Activated CD8-positive, alpha-beta memory T cell treated with anti-CD3 and anti-CD28 coated beads, Interleukin-2, amount 50 U/mL, for 48 hours (primary cell): Measurements from ENCODE around the gene ELP4.
"Not testable (repeated sequence)": the region's sequence is repeated elsewhere in the genome, so short reads cannot be mapped to it uniquely, and the experiment has no call there.

ENCODE experiments used
- DNase-seq: peaks from one replicate; pipeline ENCODE4 v3.0.0-alpha.2; 2020

Gene ELP4

DNA sequence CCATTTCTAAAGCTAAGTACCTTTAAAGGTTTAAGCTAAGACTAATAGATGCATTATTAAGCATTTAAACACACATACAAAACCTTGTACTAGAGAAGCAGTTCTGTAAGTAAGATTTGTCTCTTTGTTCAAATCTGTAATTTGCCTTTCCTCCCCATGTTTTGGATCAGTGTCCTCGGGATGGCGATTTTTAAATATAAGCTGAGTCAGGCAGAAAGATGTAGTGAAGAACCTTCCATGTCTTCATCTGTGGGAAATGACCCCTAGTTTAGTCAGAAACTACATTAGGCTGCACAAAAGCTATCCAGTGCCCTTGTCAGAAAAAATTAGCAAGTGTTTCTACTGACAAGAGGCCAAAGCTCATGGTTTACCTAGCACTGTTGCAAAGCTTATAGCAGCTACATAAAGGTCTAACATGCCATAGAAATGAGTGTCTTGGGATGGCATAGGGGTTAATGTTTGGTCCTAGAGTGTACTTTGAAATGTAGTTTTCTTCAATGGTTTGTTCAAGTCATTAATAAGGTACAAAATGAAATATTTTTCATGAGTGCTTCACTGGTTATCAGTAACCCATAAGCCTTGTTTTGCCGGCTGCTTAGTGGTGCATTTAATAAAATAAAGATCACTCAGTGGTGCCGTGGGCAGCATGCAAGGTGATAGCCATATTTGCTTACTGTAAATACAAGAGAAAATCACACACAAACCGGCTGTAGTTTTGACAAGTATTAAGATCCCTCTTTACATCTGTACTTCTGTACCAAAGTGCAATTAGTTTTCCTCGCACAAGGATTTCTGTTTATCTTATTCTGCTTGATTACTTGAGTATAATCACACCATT, 139.8 kb downstream of the ELP4 start:
- no peak for DNase-seq

DNA sequence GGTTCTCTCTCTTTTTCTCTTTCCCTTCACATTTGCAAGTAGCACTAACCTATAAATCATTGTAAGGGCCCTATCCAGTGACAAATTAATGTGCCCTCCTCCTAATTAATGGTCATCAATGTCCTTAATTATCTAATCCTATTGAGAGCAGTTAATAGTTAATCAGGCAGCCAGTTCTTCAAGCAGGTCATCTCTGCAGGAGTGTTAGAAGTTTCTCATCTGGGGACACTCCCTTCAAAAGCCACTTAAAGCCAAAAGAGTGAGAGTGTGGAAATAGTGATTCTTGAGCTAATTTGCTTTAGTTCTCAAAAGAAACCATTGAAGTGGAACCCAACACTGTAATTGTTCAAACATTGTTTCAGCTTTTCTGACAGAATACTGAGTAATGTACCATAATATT, 141.6 kb downstream of the ELP4 start:
- DNase-seq: no peak

DNA sequence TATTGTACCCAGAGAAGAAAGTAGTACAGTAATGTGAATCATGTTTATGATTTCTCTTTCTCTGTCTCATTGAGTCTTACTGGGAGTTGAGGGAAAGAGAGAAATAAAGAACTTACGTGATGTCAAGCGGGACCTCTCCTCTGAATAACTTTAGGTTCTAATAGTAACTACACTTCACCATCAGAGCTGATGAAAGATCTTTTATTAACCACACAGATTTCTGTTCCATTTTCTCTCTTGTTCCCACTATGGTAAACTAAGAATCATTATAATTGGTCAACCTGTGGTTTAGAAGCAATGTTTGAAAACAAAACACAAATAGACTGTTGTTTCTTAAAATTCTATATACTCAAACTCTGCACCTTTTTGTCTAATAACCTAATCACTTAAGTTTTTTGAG, 142.3 kb downstream of the ELP4 start:
- DNase-seq: no peak

DNA sequence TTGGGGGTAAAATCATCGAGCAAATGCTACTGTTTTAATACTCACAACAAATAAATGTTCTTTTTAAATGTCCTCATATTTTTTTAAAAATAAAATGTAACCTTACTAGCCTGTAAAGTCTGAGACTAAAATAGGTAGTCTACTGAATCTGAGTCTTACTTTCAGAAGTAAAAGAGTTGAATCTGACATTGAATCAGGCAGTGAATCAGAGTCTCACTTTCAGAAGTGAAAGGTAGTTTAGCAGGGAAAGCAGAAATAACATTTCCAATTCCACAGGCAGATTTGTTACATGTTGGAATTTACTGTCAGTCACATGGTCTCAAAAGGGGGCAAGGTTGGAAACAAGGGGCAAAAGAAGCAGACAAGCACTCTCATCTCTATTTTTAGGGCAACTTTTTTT, 143.0 kb downstream of the ELP4 start:
- DNase-seq: no peak

DNA sequence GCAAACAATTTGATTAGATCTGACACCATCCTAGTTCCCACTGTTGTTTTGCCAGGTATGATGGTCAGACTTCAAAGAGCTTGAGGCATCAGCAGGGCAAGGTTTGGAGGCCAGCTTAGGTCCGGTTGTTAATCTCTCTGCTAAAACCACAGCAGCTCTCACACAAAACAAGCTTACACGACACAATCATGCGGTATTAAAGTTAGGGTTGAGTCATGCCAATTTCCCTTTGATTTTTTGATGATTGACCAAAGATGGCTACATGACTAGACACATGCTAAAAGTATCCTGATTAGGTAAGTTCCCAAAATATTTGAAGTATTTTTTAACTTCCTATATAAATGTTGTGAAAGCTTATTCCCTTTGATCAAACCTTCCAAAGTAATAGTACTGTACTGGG, 145.9 kb downstream of the ELP4 start:
- no peak for DNase-seq

DNA sequence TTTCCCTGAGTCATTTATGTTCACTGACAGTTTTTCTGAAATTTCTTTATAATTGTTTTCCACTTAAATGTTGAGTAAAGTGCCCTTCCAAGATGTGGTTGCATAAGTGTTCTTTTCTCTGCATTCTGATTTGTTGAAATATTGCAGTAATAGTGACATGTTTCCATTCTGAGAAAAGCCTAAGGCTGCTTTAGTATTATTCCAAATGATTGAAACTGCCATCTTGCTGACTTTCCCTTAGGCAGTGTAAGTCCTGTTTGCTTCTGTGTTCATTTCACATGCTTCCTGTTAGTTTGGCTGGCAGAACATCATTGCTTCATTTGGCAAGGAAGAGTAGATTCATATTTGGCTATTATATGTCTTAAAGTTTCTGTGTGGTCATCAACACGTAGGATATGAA, 146.5 kb downstream of the ELP4 start:
- no peak for DNase-seq

DNA sequence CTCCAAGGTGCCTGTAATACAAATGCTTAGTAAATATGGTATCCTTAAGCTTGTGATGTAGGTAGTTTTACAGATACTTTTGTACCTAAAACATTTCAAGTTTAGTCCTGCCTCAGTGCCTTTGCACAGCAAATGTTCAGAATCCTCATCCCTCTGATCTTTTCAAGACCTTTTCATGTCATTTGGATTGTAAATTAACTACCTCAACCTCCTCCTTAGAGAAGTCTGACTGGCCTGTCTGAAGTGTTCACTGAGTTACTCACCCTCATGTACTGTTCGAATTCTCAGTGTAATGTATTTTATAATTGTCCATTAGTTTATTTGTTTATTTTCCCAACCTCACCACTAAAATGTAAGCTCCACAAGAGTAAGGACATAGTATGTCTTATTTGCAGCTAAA, 147.5 kb downstream of the ELP4 start:
- DNase-seq: no peak

DNA sequence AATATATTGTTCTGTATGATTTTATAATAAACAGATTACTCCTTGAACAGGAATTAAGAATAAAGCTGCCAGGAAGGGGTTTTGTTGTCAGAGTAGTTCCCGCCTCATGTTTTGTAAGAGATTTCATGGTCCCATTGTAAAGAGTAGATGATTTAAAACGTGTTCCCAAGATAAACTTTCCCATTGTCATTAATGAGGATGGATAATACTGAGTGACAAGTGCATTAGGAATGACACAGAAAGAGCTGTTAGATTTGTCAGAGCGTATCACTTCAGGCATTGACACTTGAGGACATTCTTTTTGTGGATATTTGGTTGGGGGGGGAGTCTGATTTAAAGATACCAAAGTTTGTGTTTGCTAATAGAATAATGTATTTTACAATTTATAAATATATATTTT, 154.6 kb downstream of the ELP4 start:
- no peak for DNase-seq

DNA sequence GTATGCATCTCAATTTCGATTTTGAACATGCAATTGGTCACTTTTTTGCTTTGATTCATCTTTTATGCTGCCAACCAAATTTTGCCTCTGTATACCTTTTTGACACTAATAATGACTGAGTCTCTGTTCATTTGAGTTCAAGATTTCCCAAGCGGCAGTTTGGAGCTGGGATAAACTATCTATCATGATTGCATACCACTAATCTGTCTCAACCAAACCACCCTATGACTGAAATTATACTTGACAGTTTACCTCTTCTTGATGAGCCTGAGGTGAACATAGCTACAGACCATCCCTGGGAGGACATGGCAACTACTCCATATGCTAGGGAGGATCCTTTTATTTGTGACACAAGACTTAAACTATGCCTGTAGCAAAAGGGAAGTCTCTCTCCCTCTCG, 155.4 kb downstream of the ELP4 start:
- no peak for DNase-seq

DNA sequence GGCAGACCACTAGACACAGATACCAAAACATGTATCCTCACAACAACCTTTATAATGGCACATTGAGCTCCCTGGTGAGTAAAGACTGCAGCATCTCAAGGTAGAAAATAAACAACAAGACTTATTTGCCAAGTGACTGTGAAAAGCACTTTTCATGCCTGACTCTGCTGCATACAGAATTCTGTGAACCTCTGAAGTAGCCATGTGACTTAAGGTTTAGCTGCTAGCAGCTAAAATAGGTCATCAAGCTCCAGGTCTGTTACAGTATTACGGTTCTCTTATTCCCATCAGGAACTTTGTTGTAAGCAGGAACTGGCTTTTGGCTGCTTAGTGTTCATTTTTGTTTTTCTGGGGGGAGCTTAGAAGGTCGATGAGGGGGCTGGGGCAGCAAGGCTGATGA, 162.1 kb downstream of the ELP4 start:
- DNase-seq: no peak

DNA sequence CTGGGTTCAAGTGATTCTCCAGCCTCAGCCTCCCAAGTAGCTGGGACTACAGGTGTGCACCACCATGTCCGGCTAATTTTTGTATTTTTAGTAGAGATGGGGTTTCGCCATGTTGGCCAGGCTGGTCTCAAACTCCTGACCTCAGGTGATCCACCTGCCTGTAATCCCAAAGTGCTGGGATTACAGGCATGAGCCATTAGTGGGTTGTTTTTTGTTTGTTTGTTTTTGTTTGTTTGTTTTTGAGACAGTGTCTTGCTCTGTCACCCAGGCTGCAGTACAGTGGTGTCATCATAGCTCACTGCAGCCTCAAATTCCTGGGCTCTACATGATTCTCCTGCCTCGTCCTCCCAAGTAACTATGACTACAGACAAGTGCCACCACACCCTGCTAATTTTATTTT, 163.5 kb downstream of the ELP4 start:
- not testable (repeated sequence) for DNase-seq

DNA sequence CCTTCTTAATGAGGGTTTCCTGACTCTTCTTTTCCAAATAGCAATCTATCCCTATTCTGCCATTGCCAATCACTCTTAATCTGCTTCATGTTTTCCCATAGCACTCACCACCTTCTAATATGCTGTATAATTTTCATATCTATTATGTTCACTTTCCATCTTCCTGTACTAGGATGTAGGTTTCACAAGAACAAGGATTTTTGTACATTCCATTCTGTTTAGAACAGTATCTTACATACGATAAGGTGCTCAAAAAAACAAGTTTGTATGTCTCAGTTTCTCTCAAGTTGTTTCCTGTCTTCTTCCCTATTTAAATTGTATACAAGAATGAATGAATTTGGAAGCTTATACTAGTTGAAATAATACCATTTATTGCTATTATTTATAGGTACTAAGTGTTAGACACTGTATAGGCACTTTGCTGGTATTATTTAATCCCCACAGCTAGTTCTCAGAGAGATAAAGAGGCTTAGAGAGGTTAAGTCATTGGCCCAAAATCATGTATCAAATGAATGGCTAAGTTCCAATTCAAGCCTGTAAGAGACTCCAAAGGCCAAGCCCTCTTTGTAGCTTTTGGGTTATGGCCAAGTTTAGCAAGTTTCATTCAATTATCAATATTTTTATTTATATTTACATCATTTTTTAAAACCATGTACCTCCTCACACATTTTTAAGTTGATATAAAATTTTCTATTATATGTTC, 166.9 kb downstream of the ELP4 start:
- DNase-seq: no peak

DNA sequence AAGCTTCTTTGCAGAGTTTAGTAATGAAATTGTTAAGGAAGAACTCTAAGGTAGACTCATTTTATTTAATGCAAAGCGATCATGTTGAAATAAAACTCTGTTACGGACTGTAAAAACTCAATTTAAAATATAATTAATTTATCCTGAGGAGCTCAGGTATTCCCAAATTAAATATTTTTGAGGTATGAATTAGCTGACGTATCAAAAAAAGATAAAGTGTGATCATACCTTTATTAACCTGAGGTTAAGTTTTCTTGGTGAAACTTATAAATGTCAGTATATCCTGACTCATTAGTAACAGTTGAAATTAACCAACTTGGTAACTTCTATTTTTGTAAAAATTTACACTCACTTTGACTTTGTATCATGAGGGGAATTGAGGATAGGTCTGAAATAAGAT, 171.2 kb downstream of the ELP4 start:
- no peak for DNase-seq

DNA sequence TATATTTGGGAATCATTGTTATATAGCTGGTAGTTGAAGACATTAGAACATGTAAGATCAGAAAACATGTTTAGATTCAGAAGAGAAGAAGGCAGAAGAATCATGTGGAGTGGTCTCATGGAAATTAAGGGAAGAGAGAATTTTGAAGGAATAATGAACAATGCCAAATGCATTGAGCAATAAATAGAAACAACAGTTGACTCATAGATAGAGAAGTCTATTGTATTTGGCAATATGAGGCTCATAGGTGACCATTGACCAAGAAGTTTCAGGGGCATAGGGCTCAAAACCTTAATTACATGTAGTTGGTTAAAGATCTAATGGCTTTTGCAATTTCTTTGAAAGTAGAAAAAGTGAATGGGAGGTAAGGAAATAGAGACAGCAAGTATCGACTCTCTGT, 177.7 kb downstream of the ELP4 start:
- DNase-seq: no peak

DNA sequence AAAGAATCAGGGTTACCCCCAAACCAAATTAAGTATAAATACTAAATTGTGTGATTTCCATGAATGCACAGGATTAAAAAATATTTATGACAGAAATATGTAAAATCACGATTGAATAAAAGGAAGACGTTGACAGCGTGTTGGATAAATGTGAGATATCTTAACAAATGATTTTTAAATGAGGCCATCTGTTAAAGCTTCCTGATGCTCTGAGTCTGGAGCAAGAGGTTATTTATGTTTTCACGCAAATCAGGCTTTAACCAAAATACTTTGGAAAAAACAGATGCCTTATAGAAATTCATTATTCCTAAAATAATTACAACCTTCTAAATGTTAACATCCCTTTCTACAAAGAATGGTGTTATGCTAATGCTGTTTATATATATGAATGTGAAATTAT, 178.3 kb downstream of the ELP4 start:
- DNase-seq: no peak

DNA sequence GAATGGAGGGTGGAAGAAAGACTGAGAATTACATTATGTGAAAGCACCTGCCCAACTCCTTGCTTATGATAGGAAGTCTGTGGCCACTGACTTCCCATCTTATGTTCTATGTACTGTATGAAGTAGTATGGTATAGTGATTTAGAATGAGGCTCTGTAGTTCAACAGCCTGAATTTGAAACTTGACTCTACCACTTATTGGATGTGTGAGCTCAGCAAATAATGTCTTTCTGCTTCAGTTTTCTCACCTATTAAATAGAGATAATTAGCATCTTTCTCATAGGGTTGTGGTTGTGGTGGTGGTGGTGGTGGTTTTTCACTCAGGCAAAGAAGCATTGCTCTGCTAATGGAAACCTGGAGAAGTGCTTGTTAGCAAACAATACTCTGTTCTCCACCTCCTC, 180.0 kb downstream of the ELP4 start:
- DNase-seq: no peak

DNA sequence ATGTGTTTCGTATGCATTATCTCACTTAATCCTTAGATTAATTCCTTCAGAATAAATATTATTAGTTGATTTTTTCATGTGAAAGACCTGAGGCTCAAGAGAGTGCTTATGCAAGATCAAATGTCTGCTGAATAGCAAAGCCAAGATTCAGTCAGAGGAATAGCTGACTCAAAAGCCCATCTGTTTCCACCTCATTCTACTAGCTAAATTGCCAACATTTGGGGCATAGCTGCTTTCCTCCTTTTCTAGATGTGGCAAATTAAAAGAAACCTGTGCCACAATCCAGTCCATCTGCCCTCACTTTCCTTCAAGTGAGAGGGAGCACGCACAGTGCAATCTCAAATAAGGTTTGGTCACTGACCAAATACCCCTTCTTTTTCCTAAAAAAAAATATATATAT, 180.5 kb downstream of the ELP4 start:
- no peak for DNase-seq

DNA sequence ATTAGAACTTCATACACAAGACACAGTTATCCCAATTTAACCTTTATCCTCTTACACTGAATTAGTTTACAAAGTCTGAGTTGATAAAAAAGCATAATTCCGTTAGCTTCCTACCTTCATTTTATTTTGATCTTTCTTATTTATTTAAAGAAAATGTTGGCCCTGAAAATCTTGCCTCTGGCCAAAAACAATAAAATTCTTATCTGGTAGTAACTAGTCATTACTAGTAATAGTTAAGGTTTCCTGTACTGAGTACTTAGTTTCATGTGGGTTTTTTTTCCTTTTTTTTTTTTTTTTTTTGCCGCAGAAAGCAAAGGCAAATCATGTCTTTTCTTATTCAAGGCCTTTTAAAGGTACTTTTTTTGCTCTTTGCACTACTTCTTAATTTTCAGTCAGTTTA, 180.9 kb downstream of the ELP4 start:
- no peak for DNase-seq

DNA sequence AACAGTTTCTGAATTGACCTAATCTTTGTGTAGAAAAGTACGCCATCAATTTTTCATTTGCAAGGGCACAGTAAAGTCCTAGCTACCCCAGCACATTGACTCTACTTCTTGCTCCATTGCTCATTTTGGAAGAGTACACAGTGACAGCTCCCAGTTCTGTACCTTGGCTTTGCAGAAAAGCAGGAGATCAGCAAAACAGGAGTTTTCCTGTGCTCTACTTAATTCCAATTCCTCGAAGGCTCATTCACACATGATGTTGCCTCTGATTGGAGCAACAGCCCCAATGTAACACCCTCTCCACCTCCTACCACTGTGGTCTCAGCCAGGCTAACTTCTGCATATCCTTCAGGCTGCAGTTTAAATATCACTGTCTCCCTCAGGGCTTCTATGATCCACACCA, 182.9 kb downstream of the ELP4 start:
- no peak for DNase-seq

DNA sequence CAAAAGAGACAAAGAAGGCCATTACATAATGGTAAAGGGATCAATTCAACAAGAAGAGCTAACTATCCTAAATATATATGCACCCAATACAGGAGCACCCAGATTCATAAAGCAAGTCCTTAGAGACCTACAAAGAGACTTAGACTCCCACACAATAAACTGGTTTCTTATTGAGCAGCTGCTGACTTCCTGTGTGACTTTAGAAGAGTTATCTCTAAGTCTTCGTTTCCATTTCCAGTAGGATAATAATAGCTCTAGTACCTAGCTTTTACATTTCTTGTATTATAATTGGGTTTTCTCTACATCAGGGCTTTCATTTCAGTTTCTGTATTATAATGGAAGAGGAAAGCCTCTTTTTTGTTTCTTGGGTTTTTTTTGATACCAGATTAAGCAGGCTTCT, 187.5 kb downstream of the ELP4 start:
- DNase-seq: not testable (repeated sequence)

DNA sequence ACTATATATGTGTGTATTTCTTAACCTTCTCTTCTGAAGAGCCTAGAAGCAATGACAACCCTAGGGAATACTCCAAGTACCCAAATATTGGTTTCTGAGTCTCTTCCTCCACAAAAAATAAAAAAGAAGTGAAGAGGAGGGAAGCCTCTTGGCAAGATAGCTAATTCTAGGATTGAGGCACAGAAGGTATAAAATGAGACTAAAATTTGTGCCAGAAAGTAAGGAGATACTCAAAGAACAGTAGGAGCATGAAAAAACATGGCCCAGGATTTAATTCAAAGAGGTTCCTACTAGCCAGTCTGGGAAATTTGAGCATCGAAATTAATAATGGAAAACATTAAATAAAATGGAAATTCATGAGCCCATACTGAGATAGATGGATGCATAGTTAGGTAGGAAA, 189.5 kb downstream of the ELP4 start:
- DNase-seq: no peak

DNA sequence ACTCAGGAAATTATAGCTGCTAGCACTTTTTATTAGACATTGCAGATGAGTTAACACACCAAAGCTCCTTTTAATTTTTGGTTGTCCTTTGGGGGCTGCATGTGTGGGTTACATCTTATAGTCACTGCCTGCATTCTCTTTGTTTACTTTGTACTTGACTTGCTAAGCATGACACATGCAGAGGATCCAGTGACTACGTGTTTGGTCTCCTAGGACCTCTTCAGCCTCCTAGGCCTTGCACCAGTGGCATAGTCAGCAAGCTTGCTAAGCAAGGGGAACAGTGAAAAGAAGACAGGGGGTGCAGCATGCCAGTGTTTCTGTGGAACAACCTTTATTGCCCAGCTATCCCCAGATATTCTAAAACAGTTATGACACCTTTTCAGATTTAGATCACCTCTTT, 193.4 kb downstream of the ELP4 start:
- no peak for DNase-seq

DNA sequence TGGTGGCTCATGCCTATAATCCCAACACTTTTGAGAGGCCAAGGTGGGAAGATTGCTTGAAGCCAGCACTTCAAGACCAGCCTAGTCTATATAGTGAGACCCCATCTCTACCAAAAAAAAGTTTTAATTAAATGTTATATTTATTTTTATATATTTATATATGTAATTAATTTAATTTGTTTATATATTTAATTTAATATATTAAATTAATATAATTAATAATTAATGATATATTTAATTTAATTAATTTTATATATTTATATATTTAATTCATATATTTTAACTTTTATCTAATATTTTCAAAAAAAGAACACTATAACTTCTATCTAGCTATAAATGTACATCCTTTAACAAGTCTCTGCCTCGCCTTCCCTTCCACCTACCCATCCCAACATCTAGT, 196.8 kb downstream of the ELP4 start:
- DNase-seq: no peak

DNA sequence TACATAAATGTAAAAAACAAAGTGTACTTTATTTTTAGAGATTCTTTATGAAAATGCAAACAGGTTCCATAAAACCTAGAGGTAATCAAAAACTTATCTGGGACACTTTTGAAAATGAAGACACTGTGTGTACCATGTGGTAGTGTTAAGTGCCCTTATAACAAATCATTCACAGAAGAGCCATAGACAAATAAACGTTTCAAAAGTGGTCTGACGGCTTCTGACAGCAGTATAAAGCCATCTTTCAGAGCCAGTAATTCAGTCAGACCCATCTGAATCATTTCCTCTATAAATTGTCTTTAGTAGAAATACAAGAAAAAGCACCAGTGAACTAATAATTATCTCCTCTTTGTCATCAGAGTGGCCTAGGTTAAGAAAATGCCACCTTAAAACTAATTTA, 201.6 kb downstream of the ELP4 start:
- DNase-seq: no peak

DNA sequence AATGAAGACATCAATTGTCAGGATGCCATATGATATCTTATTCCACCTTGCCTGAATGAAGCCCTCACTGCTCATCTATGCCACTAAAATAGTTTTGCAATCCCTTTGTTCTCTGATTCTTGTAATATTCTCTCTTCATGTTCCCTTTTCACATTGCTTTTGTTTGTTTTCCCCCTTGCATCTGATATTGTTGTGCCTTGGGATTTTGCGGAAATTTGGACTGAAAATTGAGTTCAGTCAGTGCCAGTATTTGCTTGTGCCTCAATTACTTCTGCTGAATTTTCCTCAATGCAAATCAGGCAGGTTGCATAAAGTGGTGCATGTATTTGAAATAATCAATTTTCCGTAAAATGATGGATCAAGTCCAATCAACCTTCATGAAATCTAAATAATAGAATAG, 203.3 kb downstream of the ELP4 start:
- DNase-seq: no peak
